OCI-LY7 (cell line): ENCODE data around the gene RFPL3. TPM values are rescaled to one million over a fixed set of nuclear protein-coding genes. Genes with fewer than 3 reads are reported as not detected.
"Not testable (repeated sequence)": the region's sequence is repeated elsewhere in the genome, so short reads cannot be mapped to it uniquely, and the experiment has no call there.

Experiments used
- Bru-seq: library from RNA; stranded (reverse); fragments of 400-500 nt; gene quantifications from one replicate; lab custom pipeline; 2021; lab: Mats Ljungman, UMichigan
- BruChase-seq, 2 experiments: library from RNA; stranded (reverse); fragments of 400-500 nt; gene quantifications; one replicate each; lab custom pipeline; 2021; lab: Mats Ljungman, UMichigan
- BruUV-seq: library from RNA; stranded (reverse); fragments of 400-500 nt; replicated peaks from 2 replicates; lab custom pipeline; 2021; lab: Mats Ljungman, UMichigan
- CTCF ChIA-PET: fragments of 300-600 bp; sonication (Branson Sonifier 250); formaldehyde crosslinking; loops from one replicate; lab custom pipeline; 2022; ENCODE audit warnings: antibody characterized with exemption; ENCODE audit not compliant: unreplicated experiment; lab: Charles Lee
- POLR2A ChIA-PET: fragments of 300-600 bp; sonication (Branson Sonifier 250); formaldehyde crosslinking; loops from one replicate; lab custom pipeline; 2022; ENCODE audit warnings: antibody characterized with exemption; lab: Charles Lee
- DNase-seq: peaks from one replicate; pipeline ENCODE4 v3.0.0-alpha.2; 2015; ENCODE audit warnings: low spot score
- H2AFZ ChIP-seq: fragments of 200-600 bp; sonication (generic), shearing (Covaris generic); 2 replicates; pipeline ENCODE4 v1.6.1; 2014; ENCODE audit warnings: mild to moderate bottlenecking, antibody characterized with exemption, low read length, moderate library complexity
- H3K27ac ChIP-seq: fragments of 200-600 bp; sonication (generic); 2 replicates; pipeline ENCODE4 v1.5.1; 2014; ENCODE audit warnings: mixed run types, low read depth, mild to moderate bottlenecking, moderate library complexity, low read length, inconsistent platforms; ENCODE audit not compliant: poor library complexity, severe bottlenecking
- H3K36me3 ChIP-seq: fragments of 200-600 bp; sonication (generic); 2 replicates; pipeline ENCODE4 v1.6.1; 2014; ENCODE audit warnings: mild to moderate bottlenecking, antibody characterized with exemption, low read length, moderate library complexity, mixed read lengths; ENCODE audit not compliant: insufficient read depth
- H3K4me1 ChIP-seq: fragments of 200-600 bp; sonication (generic); 2 replicates; pipeline ENCODE4 v1.5.1; 2014; ENCODE audit warnings: mild to moderate bottlenecking, low read length; ENCODE audit not compliant: insufficient read depth, poor library complexity, severe bottlenecking
- H3K4me2 ChIP-seq: fragments of 200-600 bp; sonication (generic); 2 replicates; pipeline ENCODE4 v1.6.1; 2014; ENCODE audit warnings: mild to moderate bottlenecking, low read length
- H3K4me3 ChIP-seq: fragments of 200-600 bp; sonication (generic); 2 replicates; pipeline ENCODE4 v1.5.1; 2014; ENCODE audit warnings: mild to moderate bottlenecking, low read depth, low read length; ENCODE audit not compliant: poor library complexity, severe bottlenecking
- H3K79me2 ChIP-seq: fragments of 200-600 bp; sonication (generic); 2 replicates; pipeline ENCODE4 v1.6.1; 2016; ENCODE audit warnings: low read depth, mild to moderate bottlenecking, low read length, moderate library complexity, mixed read lengths; ENCODE audit not compliant: insufficient read depth
- H3K9me2 ChIP-seq: fragments of 200-600 bp; sonication (generic); 2 replicates; pipeline ENCODE4 v1.6.1; 2016; ENCODE audit warnings: mild to moderate bottlenecking, low read length, mixed read lengths; ENCODE audit not compliant: insufficient read depth
- H3K9me3 ChIP-seq: fragments of 200-600 bp; sonication (generic); 2 replicates; pipeline ENCODE4 v1.6.1; 2014; ENCODE audit warnings: mild to moderate bottlenecking, mixed run types, low read length, mixed read lengths
- H4K20me1 ChIP-seq: fragments of 200-600 bp; sonication (generic); 2 replicates; pipeline ENCODE4 v1.6.1; 2014; ENCODE audit warnings: mild to moderate bottlenecking, antibody characterized with exemption, low read length, moderate library complexity, mixed read lengths; ENCODE audit not compliant: insufficient read depth
- CTCF ChIP-seq: fragments of 200-600 bp; sonication (generic); conservative IDR thresholded peaks from 2 replicates; pipeline ENCODE4 v1.5.1; 2014; ENCODE audit warnings: mild to moderate bottlenecking, antibody characterized with exemption, low read length, moderate library complexity, mixed read lengths
- EZH2phosphoT487 ChIP-seq: fragments of 200-600 bp; sonication (generic); IDR thresholded peaks from 2 replicates; pipeline ENCODE4 v1.6.1; 2018; ENCODE audit warnings: low read depth, borderline replicate concordance, mild to moderate bottlenecking, mixed run types, antibody characterized with exemption, low read length, moderate library complexity, mixed read lengths
- intact Hi-C: fragments of 100-400 bp; cut with micrococcal nuclease; formaldehyde crosslinking; loops from one replicate; pipeline ENCODE4 v1.10.0; 2022; ENCODE audit not compliant: unreplicated experiment
- long read RNA-seq: library from polyadenylated mRNA; stranded (forward); transcript quantifications from one replicate; pipeline ENCODE4 v2.0.0, GENCODE V29; 2022
- total RNA-seq, 2 experiments: library from RNA; depleted of rRNA in 1 of 2; stranded (reverse); fragments of >200 nt in 1 of 2; shearing (Covaris generic) in 1 of 2; gene quantifications; 2 replicates each; pipeline ENCODE4 v1.2.3, GENCODE V29; 2014 to 2022

RFPL3 gene
- total RNA-seq (2014; rRNA removed; shearing (Covaris generic)) (not detected in 2 replicates), total RNA-seq (2022) (not detected in 2 replicates), Bru-seq, nascent RNA (not detected), BruChase-seq, experiment 1, labeled RNA remaining after a 6-hour chase (not detected), BruChase-seq, experiment 2, labeled RNA remaining after a 2-hour chase (not detected)
- long read RNA-seq: 0 reads

- DNase-seq, H3K9me3 ChIP-seq, H3K9me2 ChIP-seq, H3K79me2 ChIP-seq, H3K4me1 ChIP-seq, H3K36me3 ChIP-seq, POLR2A ChIA-PET, H3K4me3 ChIP-seq, H3K27ac ChIP-seq, BruUV-seq, CTCF ChIA-PET, H4K20me1 ChIP-seq, intact Hi-C loops, H2AFZ ChIP-seq, H3K4me2 ChIP-seq: not testable (repeated sequence)
These were observed at the start of gene RFPL3 for GRCh38 chr22:32357567-32357966. Gene RFPL3, plus strand, starts transcription at chr22:32357867. Its CDS starts 205 bp downstream, at chr22:32358072.

GRCh38 chr22:32308191-32308590 lies 49.5 kb upstream of the RFPL3 start:
- Histone ChIP-seq H3K4me2 (no peak overlapping the region), H3K27ac (no peak overlapping the region), H3K4me1 (no peaks in the 10 kb centered on the region), H3K9me3 (no peaks in the 10 kb centered on the region), H3K4me3 (no peak overlapping the region), H3K36me3 (no peaks in the 10 kb centered on the region), H3K9me2 (no peaks in the 10 kb centered on the region), H2AFZ (no peak overlapping the region), H4K20me1 (no peaks in the 10 kb centered on the region), H3K79me2 (no peaks in the 10 kb centered on the region)
- no peak for TF ChIP-seq EZH2phosphoT487
- POLR2A ChIA-PET: no interaction called here
- intact Hi-C loops: no loop called here
- no peak for DNase-seq
- CTCF ChIA-PET: no interaction called here
- BruUV-seq: no TSS peak

- ChIA-PET POLR2A (no interaction called here), CTCF (no interaction called here)
- H3K27ac ChIP-seq: no peak overlapping the region
- H3K9me2 ChIP-seq: no peaks in the 10 kb centered on the region
- H4K20me1 ChIP-seq: no peaks in the 10 kb centered on the region
- H3K79me2 ChIP-seq: no peaks in the 10 kb centered on the region
- TF ChIP-seq EZH2phosphoT487 (no peak), CTCF (no peak)
- DNase-seq: no peak
- no peaks in the 10 kb centered on the region for H3K9me3 ChIP-seq
- no peak overlapping the region for H3K4me2 ChIP-seq
- H3K4me1 ChIP-seq: no peaks in the 10 kb centered on the region
- no peak overlapping the region for H3K4me3 ChIP-seq
- no TSS peak for BruUV-seq
- no peak overlapping the region for H2AFZ ChIP-seq
- intact Hi-C loops: no loop called here
- H3K36me3 ChIP-seq: no peaks in the 10 kb centered on the region
These were observed 48.7 kb upstream of the RFPL3 start for GRCh38 chr22:32308934-32309333.
